CD1c-positive myeloid dendritic cell (primary cell): ENCODE results near the gene LETM1.

Source experiments
- DNase-seq: peaks from one replicate; pipeline ENCODE4 v3.0.0-alpha.2; 2016; ENCODE audit errors: extremely low spot score

Gene LETM1

DNA sequence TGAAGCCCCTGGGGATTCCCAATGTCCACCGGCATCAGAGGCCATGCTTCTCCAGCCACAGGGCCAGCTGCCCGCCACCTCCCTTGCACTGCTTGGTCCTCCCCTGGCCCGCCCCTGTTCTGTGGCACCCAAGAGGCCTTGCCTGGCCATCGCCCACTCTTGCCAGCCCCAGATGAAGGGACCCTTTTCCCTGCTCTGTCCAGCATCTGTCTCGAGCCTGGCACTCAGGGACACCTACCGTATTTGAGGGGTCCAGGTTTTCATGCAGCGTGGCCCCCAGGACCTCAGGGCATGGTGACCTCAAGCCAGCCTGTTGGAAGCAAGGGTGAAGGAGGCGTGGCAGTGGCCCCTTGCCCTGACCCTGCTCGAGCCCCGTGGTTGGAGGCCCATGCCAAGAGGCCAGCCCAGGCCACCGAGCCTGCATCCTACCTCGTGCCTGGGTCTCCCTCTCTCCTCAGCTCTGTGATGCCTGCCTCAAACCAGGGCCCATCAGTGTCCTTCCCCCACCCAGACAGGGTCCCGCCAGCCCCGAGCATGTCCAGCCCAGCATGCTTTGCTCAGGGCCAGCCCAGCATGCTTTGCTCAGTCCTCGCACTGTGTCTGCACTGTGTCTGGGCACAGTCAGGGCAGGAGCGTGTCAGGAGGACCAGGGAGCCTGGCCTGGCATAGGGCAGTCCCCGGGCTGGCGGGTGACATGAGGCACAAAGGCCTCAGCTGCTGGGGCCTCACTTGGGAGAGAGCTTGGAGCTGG is 77.1 kb downstream of the LETM1 start:
- no peak for DNase-seq

DNA sequence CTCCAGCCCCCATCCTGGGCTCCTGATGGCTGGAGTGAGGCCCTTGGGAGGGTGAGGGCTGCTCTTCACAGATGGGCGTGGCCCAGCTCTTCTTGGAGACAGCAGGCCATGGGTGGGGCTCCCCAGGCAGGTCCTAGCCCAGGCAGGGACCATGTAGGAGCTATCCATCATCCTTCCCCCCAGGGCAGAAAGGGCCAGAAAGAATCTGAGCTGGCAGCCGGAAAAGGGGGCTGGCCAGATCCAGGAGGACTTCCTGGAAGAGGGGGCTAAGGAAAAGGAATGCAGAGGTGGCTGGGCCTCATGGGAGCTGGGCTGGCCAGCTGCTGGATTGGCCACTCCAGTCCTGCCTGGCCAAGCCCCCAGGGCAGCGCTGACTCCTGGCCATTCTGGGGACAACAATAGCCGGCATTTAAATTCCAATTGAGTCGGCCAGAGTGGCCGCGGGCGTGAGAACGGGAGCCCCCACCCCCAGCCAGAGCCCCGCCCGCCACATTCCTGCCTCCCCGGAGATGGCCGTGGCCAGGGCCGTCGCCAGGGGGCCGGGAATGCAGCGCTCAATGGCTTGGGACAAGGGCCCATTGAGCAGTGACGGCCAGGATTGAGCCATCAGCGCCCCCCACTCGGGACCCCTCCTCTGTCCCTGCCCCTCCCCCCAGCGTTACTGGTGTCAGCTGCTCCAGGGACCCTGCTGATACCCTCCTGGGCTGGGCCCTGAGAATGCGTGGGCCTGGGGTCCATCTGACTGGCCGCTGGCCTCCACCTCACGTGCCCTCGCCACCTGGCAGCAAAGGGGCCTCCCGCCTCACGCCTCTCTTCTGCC is 77.9 kb downstream of the LETM1 start:
- no peak for DNase-seq

DNA sequence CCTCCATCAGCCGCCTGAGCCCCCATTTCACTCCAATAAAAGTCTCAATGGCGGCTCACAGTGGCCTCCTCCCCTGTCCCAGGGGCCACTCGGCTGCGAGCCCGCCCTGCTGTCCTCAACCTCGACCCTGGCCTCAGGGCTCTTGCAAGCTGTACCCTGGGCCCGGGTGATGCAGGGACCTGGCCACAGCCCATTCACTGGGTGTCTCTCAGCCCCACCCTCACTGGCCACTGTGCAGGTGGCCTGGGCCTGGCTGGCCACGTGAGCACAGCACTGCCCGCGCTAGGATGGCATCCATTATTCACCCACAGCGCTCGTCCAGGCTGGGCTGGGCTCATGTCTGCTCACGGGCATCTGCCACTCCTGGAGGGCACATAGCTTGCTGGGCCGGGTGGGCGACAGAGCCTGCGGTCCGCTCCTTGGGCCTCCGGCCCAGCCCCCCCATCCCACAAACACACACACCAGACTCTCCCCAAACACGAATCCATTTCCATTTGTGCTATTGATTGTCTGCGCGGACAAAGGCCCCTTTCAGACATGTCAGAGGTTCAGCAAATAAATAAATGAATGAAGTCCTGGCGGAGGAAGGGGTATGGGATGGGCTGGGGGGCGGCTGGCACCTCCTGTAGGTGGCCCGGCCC is 79.3 kb downstream of the LETM1 start:
- no peak for DNase-seq

DNA sequence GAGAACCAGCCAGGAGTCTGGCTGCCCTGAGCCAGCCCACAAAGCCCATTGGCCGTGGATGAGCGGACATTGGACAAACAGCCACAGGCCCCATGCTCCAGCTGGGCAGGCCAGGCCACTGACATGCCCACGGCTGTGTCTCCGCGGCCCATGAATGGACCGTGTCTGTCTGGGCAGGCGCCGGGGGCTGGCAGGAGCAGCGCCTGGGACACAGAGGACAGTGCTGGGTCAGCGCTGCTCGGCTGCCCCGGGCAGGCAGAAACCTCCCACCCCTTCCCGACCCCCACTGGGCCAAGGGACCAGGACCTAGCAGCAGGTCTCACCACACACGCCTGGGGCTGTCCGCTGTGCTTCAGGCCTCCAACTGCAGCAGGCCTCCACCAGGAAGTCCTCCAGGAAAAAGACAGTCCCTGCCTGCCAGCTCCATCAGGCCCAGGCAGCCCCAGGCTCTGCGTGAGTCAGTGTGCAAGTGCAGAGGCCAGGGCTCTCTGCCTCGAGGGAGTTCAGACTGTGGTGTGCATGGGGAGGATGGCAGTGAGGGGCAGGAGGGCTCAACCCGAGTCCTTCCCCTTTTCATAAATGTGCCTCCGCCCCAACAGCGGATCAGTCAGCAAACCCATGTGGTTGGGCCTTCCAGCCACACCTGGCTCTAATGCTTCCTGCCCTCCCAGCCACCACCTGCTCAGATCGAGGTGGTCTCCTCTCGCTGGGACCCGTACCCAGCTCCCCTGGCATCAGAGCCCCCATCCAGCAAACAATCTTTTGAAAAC is 80.0 kb downstream of the LETM1 start:
- DNase-seq = no peak

DNA sequence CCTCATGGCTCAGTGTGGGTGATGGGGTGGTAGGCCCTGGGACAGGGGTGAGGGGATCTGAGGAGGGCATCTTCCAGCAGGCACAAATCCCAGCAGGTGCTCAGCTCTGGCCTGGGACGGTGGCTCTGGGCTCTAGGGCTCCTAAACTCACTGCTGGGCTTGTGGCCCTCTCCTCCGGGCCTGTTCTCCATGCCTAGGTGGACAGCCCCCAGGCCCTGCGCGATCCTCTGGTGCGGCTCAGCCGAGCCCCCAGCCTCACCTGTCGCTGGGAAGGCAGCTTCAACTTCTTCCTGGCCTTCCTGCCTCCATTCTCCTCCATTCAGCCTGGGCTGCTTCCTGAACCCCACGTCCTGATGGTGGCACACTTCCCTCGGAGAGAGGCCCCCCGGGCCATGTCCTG is 82.2 kb downstream of the LETM1 start:
- no peak for DNase-seq

DNA sequence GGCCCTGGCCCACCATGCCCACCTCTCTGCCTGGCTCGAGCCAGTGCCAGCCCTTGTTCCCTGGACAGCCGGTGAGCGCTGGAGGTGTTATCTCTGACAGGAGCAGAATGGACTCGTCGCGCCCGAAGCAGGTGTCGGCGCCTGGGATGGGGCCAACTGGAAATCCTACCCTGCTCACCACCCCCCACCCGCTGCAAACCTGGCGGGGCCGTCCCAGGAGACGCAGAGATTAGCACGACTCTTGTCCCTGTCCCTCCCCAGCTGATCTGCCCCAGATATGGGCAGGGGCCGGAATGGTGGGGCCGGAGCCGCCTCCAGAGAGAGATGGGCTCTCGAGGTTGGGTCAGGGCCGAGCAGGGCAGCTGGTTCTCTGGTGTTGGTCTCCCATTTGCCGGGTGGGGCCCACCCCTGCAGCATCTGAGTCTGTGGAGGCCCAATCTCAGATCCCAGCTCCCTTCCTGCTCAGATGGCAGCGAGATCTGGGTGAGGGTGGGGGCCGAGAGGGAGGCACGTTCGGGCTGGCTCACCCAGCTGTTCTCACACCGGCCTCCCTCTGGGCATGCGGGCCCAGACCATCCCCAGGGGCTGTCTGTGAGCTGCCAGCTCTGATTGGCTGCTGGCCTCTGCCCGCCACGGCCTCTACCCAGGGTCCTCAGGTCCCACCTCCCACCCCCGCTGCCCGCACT is 83.0 kb downstream of the LETM1 start:
- DNase-seq = no peak

DNA sequence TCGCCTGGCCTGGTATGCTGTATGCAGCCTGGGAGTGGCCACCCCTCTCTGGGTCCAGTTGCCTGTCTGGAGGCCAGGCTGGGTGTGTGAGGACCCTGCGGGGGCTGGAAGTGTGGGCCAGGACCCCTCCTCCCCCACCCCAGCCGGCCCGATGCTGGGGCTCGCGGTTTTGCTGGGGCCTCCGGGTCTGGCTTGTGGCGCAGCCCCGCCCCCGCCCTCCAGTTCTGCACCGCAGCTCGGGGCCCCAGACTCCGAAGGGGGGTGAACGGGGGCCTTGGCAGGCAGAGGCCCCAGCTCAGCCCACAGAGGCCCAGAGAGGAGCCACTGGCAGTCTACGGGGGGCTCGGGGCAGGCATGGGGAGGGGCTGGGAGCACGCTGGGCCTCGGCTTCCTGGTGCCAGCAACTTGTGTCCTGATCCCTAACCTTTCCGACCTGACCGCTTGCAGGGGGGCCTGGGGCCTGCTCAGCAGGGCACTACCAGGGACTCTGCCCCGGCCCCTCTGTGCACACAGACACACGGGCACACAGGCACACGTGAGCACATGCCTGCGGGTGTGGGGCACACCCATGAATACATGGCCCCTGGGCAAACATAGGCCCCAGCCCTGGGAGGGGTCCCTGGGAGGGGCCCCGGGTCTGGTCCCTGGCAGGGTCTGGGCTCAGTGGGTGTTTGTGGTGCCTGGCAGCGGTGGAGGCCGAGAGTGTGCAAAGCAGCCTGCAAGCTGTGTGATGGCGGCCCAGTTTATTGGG is 84.2 kb downstream of the LETM1 start:
- DNase-seq = no peak

DNA sequence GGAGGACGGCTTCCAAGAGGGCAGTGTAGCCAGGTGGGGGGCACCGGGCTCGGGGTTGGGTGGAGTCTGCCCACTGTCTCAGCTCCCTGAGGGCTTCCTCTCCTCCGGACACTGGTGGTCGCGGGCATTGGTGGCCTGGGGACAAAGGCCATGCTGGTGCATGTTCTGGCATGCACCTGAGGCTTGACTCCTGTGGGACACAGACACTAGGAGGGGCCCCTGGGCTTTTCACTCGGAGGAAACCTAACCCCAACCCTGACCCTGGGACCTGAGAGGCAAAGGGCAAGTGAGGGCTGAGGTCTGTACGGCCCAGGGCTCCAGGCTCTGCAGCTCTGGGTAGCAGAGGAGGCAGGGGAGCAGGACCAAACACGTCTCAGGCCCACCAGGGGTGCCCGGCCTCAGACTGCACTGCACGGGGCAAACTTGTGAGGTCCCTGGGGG is 85.1 kb downstream of the LETM1 start:
- no peak for DNase-seq

DNA sequence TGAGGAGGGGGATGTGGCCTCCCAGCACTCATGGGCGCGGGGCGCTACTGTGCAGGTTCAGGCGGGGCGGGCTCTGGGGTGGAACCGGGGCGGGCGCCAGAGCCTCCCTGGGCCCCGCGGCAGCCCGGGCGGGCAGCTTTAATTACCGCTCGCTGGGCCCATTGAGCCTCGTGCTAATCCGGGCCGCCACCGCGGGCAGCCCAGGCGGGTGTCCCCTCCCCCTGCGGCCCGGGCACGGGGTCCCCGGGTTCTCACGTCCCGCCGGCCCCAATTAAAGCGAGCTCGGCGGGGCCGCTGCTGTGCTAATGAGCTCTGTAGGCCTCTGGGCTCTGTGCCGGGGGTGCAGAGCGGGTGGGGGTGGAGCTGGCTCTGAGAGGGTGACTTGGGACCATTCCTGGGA is 85.7 kb downstream of the LETM1 start:
- no peak for DNase-seq

DNA sequence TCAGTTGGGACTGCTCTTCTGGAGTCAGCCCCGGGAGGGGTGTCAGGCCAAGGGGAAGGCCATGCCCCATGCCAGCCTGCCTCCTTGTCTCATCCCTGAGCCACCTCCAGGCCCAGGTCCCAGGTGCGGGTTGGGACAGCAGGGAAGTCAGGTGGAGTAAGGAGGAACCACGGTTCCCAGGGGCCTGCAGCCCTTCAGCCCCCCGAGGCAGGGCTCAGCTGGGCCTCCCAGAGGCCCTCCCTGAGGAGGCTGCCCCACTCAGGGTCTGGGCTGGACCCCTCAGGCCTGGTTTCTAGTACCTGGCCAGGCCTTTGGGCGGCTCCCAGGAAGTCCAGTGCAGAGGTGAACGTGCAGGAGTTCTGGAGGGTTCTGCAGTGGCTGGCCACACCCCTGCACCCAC is 86.3 kb downstream of the LETM1 start:
- no peak for DNase-seq

DNA sequence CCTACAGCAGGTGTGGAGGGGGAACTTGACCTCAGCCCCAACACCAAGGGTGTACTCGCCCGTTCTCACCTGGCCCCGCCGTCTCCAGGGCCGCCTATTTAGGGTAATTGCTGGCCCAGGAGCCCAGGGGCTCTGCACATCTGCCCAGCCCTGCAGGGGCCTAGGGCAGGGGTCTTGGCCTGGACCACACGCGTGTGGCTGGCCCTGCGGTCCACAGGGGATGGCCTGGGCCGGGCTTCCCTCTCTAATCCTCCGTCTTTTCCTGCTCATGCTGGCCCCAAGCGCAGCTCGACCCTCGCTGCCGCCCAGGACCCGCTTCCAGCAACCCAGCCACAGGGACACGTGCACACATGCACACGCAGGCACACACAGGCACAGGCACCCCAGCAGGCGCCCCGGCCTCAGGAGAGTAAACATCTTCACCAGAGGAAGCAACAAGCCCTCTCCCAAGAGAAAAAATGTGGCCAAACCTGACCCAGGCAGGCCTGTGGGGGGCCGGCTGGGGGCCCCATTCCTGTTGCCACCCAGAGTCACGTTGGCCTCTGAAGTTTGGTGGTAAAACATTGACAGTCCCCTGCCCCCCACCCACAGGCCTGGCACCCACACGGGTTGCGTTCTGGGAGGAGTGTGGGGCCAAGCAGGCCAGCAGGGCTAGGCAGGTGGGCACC is 87.5 kb downstream of the LETM1 start:
- no peak for DNase-seq

DNA sequence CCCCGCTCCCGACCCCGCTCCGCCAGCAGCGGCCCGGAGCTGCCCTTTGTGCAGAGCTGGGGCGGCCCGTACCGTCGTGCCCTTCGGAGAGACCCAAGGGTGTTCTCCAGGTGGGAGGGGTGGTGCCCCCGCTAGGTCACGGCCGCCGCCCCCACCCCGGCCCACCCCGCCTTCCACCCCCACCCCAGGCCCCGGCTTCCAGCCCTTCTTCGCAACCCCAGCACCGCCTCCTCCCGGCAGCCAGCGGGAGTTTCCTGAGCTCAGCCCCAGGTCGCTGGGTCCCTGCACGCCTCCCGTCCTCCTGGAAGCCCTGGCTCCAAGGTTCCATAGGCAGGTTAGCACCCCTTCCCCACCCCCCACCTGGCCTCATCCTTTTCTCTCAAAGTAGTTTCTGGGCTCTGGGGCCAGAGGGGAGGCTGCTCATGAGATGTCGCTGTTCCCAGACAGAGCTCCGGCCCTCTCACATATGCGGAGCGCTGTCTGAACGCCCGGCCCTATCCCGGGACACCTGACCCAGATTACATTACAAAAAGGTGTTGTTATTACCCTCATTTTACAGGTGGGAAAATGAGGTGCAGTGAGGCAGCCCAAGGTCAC is 88.1 kb downstream of the LETM1 start:
- DNase-seq = peak; percentile 17

DNA sequence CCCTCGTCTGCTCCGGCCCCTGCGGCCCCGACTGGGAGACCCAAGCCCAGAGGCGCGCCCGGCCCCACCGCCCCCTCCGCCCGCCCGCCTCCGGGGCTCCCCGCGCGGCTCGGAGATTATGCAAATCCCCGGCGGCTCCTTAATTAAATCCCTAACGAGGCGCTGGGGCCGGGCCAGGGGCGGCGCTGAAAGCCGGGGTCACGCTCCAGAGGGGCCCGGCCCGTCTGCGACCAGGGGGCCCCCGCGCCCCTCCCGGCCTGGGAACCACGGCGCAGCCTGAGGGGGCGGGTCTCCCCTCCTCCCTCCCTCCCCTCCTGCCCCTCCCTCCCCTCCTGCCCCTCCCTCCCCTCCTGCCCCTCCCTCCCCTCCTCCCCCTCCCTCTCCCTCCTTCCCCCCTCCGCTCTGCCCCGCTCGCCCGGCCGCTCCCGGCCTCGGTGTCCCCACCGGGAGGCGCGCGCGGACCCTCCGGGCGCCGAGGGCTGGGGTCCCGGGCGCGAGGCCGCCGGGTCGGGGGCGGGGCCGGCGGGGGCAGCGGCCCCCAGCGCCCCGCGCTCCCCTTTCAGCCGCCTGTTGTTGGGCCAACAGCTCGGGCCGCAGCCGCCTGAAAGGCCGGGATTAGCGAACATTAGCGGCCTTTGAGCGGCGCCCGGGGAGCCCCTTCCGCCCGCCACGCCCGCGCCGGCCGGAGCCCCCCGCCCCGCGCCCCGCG is 88.7 kb downstream of the LETM1 start:
- DNase-seq = no peak

DNA sequence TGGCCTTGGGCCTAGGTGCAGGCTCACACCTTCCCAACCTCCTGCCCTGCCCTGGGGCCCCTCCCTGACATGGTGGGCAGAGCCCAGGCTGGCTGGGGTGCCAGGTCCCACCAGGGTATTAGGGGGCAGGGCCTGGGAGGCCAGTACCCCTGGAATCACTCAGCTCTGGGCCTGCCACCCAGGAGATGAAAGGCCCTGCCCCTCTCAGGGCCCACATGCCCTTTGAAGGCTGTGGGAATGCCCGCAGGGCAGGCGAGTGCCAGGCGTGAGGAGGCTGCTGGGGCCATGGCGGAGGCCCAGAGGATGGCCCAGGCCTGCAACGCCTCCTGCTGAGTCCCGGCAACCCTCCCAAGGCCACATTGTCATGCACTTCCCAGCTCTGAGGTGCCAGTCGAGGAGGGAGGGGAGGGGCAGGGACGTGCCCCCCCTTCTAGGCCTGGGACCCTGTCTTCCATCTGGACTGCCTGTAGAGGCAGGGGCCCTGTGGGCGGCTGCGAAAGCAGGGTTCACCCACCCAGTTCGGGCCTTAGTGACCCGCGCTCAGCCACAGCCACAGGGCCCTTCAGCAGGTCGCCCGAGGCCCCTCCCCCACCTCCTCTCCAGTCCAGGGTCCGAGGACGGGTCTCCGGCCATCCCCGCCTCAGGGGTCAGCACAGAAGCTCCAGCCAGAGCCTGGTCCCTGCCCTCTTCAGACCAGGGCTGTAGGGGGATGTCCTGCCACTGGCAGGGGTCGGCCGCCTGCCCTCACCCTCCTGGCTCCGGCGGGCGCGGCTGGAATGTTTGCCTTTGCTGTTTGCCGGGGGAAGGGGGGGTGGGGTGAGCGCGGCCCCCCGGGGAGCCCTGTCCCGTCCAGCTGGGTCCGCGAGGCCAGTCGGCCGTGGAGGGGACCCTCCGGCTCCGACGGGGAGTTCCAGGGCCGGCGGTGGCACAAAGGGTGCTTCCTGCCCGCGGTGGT is 89.6 kb downstream of the LETM1 start:
- DNase-seq = no peak

DNA sequence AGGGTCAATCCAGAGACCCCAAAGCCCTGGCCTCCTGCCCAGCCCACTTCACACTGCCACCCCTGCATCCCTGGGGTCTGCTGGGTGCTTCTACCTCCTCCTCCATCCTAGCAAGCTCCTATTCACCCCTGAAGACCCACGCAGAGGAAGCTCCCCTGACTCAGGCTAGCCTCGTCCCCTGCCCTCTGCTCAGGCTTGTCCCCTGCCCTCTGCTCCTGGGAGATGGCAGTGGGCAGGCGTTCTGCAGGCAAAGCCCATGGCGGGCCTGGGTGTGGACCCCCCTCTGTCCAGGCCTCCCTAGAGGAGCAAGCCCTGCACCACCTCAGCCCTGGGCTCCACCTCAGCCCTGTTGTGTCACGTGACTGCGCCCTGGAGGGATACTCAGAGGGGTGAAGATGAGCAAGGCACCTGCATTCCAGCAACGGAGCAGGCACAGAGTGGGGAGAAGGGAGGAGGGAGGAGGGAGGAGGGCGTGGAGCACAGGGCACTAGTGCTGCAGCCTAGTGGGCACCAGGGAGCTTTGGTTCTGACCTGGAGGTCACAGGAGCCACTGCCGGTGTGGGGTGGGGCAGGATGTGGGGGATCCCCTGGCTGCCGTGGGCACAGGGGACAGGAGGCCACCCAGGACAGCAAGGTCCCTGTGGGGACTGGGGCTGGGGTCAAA is 90.4 kb downstream of the LETM1 start:
- DNase-seq = no peak

DNA sequence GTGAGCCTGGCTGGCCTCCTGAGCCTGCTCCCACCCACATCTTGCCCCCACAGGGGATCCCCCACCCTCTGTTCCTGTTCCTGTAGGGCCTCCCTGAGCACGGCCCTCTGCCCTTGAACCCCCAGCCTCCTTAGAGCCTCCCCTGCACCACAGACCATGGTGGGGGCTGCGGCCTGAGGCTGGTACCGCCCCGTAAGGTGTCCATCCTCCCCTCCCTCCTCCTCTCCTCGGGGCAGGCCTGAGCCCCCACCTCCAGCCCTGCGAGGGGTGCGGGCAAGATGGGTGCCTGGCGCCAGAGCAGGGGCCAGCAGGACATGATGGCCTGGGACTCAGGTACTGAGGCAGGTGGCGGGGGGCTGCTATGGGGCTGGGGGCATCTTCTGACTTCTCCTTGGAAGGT is 91.3 kb downstream of the LETM1 start:
- no peak for DNase-seq

DNA sequence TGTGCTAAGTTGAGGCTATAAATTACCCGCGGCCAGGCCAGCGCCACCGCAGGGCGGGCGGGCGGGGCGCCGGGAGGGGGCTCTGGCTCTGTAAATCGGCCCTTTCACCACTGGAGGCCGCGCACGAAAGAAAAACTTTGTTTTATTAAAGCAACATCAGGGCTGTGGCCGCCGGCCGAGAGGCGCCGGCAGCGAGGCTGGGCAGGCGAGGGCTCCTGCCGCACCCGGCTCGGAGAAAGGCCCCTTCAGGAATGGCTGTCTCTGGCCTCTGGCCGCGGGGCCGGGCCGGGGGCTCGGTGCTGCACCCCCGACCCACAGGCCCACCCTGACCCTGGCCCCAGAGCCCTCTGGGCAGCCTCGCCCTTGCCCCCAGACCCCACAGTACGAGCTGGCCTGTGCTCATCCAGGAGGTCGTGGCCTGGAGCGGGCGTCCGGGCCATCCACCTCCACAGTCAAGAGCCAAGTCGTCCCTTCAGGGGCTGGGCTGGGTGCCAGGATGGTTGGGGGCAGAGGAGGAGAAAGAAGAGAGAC is 92.3 kb downstream of the LETM1 start:
- peak; percentile 13 for DNase-seq
